Caco-2 (cell line): ENCODE data around the gene RAB3B. TPM values are rescaled to one million over a fixed set of nuclear protein-coding genes. Genes with fewer than 3 reads are reported as not detected.

Source experiments
- BruUV-seq: library from RNA; stranded (reverse); fragments of 400-500 nt; replicated peaks from 2 replicates; lab custom pipeline; 2021; lab: Mats Ljungman, UMichigan
- CTCF ChIA-PET: fragments of 300-600 bp; sonication (Branson Sonifier 250); formaldehyde crosslinking; loops from one replicate; lab custom pipeline; 2022; ENCODE audit warnings: antibody characterized with exemption; lab: Charles Lee
- POLR2A ChIA-PET: fragments of 300-600 bp; sonication (Branson Sonifier 250); formaldehyde crosslinking; loops from one replicate; lab custom pipeline; 2022; ENCODE audit warnings: antibody characterized with exemption; lab: Charles Lee
- DNase-seq, 2 experiments: peaks; one replicate each; pipeline versions ENCODE4 v3.0.0 to v3.0.0-alpha.2; 2020 to 2022
- H3K27me3 ChIP-seq: replicated peaks from 2 replicates; pipeline ENCODE4 v1.6.0; 2011; ENCODE audit warnings: low read length; ENCODE audit not compliant: control insufficient read depth, insufficient read depth
- H3K36me3 ChIP-seq: 2 replicates; pipeline ENCODE4 v1.5.1; 2011; ENCODE audit warnings: low read length; ENCODE audit not compliant: control insufficient read depth, insufficient read depth
- H3K4me1 ChIP-seq: fragments of 250-450 bp; sonication (Bioruptor Pico); 2 replicates; pipeline ENCODE4 v1.5.1; 2020; ENCODE audit warnings: mild to moderate bottlenecking
- H3K4me3 ChIP-seq: 2 replicates; pipeline ENCODE4 v1.5.1; 2011; ENCODE audit warnings: low read depth, mild to moderate bottlenecking, control low read depth, low read length
- H3K9me3 ChIP-seq: fragments of 250-450 bp; sonication (Bioruptor Pico); 2 replicates; pipeline ENCODE4 v1.5.1; 2020; ENCODE audit warnings: mild to moderate bottlenecking, moderate library complexity
- H3K27ac Mint-ChIP-seq: one replicate; pipeline ENCODE4 v1.8.0; 2022; ENCODE audit warnings: mixed read lengths; ENCODE audit not compliant: unreplicated experiment
- H3K27me3 Mint-ChIP-seq: one replicate; pipeline ENCODE4 v1.8.0; 2022; ENCODE audit warnings: mixed read lengths; ENCODE audit not compliant: insufficient read depth, unreplicated experiment
- H3K36me3 Mint-ChIP-seq: one replicate; pipeline ENCODE4 v1.8.0; 2022; ENCODE audit warnings: mild to moderate bottlenecking, mixed read lengths; ENCODE audit not compliant: insufficient read depth, unreplicated experiment
- H3K4me1 Mint-ChIP-seq: one replicate; pipeline ENCODE4 v1.8.0; 2022; ENCODE audit warnings: low read depth, mixed read lengths; ENCODE audit not compliant: unreplicated experiment
- H3K4me3 Mint-ChIP-seq: one replicate; pipeline ENCODE4 v1.8.0; 2022; ENCODE audit warnings: mild to moderate bottlenecking, moderate library complexity, mixed read lengths; ENCODE audit not compliant: unreplicated experiment
- H3K9me3 Mint-ChIP-seq: one replicate; pipeline ENCODE4 v1.8.0; 2022; ENCODE audit warnings: mixed read lengths; ENCODE audit not compliant: unreplicated experiment
- CTCF ChIP-seq, 2 experiments: fragments of 200-600 bp in 1 of 2; IDR thresholded peaks; 1 replicate in 1 of 2; 2 replicates in 1 of 2; pipeline versions ENCODE4 v1.5.1 to v1.8.0; 2011 to 2022; ENCODE audit warnings: antibody characterized with exemption in 1 of 2, control low read depth in 1 of 2, inconsistent platforms in 1 of 2, low read depth in 1 of 2, low read length in 1 of 2, mild to moderate bottlenecking in 1 of 2, moderate library complexity in 1 of 2; ENCODE audit not compliant: insufficient read depth in 1 of 2, severe bottlenecking in 1 of 2, unreplicated experiment in 1 of 2
- intact Hi-C: fragments of 100-400 bp; cut with micrococcal nuclease; formaldehyde crosslinking; loops from one replicate; pipeline ENCODE4 v1.10.0; 2022; ENCODE audit not compliant: unreplicated experiment
- total RNA-seq: library from RNA; stranded (reverse); gene quantifications from 2 replicates; pipeline ENCODE4 v1.2.3, GENCODE V29; 2022

The RAB3B gene
- total RNA-seq, 1 experiment from 2014 or later: 11.6 TPM

- no peaks in the 10 kb centered on the region for H3K9me3 Mint-ChIP-seq
- no peak overlapping the region for H3K4me3 Mint-ChIP-seq
- ChIA-PET POLR2A (no interaction called here), CTCF (interaction anchor here (1.3 kb wide), 1 partner anchor 177 kb away, joined by 3 read pairs; the partner anchor contains the start of gene TXNDC12)
- no TSS peak for BruUV-seq
- H3K36me3 Mint-ChIP-seq: no peaks in the 10 kb centered on the region
- Histone ChIP-seq H3K9me3 (no peaks in the 10 kb centered on the region), H3K4me3 (peak overlapping the region; percentile 92), H3K27me3 (no peaks in the 10 kb centered on the region), H3K4me1 (no peaks in the 10 kb centered on the region), H3K36me3 (no peaks in the 10 kb centered on the region)
- H3K4me1 Mint-ChIP-seq: no peaks in the 10 kb centered on the region
- DNase-seq: no peak
- intact Hi-C loops: no loop called here
- TF ChIP-seq CTCF (IDR thresholded peaks at IDR 0.05; ENCODE audit: insufficient read depth in 1 of 2, low read depth in 1 of 2, low read length in 1 of 2, severe bottlenecking in 1 of 2, unreplicated experiment in 1 of 2): no peak
- no peak overlapping the region for H3K27ac Mint-ChIP-seq
- H3K27me3 Mint-ChIP-seq: peaks cover 4% of the 10 kb centered on the region
These were observed 112.2 kb downstream of the RAB3B start for GRCh38 chr1:51878308-51878615.

- ChIA-PET CTCF (no interaction called here), POLR2A (no interaction called here)
- H3K9me3 Mint-ChIP-seq: no peaks in the 10 kb centered on the region
- no peaks in the 10 kb centered on the region for H3K9me3 ChIP-seq
- no peak overlapping the region for H3K27ac Mint-ChIP-seq
- H3K36me3 Mint-ChIP-seq: no peaks in the 10 kb centered on the region
- H3K27me3 Mint-ChIP-seq: peaks cover under 1% of the 10 kb centered on the region
- H3K4me3 ChIP-seq: peak overlapping the region; percentile 92
- intact Hi-C loops: no loop called here
- H3K4me1 Mint-ChIP-seq: no peaks in the 10 kb centered on the region
- DNase-seq: peak in 1 of 2 experiments; percentile 35
- no peaks in the 10 kb centered on the region for H3K4me1 ChIP-seq
- H3K27me3 ChIP-seq: no peaks in the 10 kb centered on the region
- BruUV-seq: TSS peak; percentile 50
- TF ChIP-seq CTCF (IDR thresholded peaks at IDR 0.05; ENCODE audit: insufficient read depth in 1 of 2, low read depth in 1 of 2, low read length in 1 of 2, severe bottlenecking in 1 of 2, unreplicated experiment in 1 of 2): no peak
- no peak overlapping the region for H3K4me3 Mint-ChIP-seq
- no peaks in the 10 kb centered on the region for H3K36me3 ChIP-seq
These were observed 112.8 kb downstream of the RAB3B start for GRCh38 chr1:51877434-51878307.

- CTCF ChIA-PET: no interaction called here
- no peak overlapping the region for H3K27ac Mint-ChIP-seq
- no peaks in the 10 kb centered on the region for H3K9me3 Mint-ChIP-seq
- Histone ChIP-seq H3K36me3 (no peaks in the 10 kb centered on the region), H3K9me3 (no peaks in the 10 kb centered on the region), H3K4me3 (no peak overlapping the region), H3K27me3 (no peaks in the 10 kb centered on the region), H3K4me1 (no peaks in the 10 kb centered on the region)
- no peak for TF ChIP-seq CTCF (IDR thresholded peaks at IDR 0.05; ENCODE audit: insufficient read depth in 1 of 2, low read depth in 1 of 2, low read length in 1 of 2, severe bottlenecking in 1 of 2, unreplicated experiment in 1 of 2)
- intact Hi-C loops: no loop called here
- no peak overlapping the region for H3K4me3 Mint-ChIP-seq
- no TSS peak for BruUV-seq
- H3K27me3 Mint-ChIP-seq: no peaks in the 10 kb centered on the region
- peaks cover 7% of the 10 kb centered on the region for H3K4me1 Mint-ChIP-seq
- POLR2A ChIA-PET: interaction anchor here (0.6 kb wide), 1 partner anchor 108 kb away, joined by 5 read pairs; no protein-coding TSS in a partner anchor
- no peak for DNase-seq
- peaks cover 6% of the 10 kb centered on the region for H3K36me3 Mint-ChIP-seq
These were observed 114.7 kb downstream of the RAB3B start for GRCh38 chr1:51875836-51876235.
